Chondrocyte (in vitro differentiated cells): ENCODE results near the gene CCDC180. TPM values are rescaled to one million over a fixed set of nuclear protein-coding genes. Genes with fewer than 3 reads are reported as not detected.

ENCODE experiments used
- DNase-seq: peaks from one replicate; pipeline ENCODE4 v3.0.0; 2021; ENCODE audit warnings: mixed read lengths, low spot score
- H3K27ac Mint-ChIP-seq: one replicate; pipeline ENCODE4 v1.8.0; 2021; ENCODE audit warnings: mild to moderate bottlenecking, moderate library complexity, mixed read lengths; ENCODE audit not compliant: unreplicated experiment
- H3K27me3 Mint-ChIP-seq: 2 replicates; pipeline ENCODE4 v1.8.0; 2021; ENCODE audit warnings: low read depth, mixed read lengths
- H3K36me3 Mint-ChIP-seq: 2 replicates; pipeline ENCODE4 v1.8.0; 2021; ENCODE audit warnings: low read depth, mixed read lengths
- H3K4me1 Mint-ChIP-seq: 2 replicates; pipeline ENCODE4 v1.8.0; 2021; ENCODE audit warnings: low read depth, mild to moderate bottlenecking, mixed read lengths
- H3K4me3 Mint-ChIP-seq: one replicate; pipeline ENCODE4 v1.8.0; 2021; ENCODE audit warnings: mild to moderate bottlenecking, moderate library complexity, mixed read lengths; ENCODE audit not compliant: unreplicated experiment
- H3K9me3 Mint-ChIP-seq: 2 replicates; pipeline ENCODE4 v1.8.0; 2021; ENCODE audit warnings: low read depth, mixed read lengths
- total RNA-seq: library from RNA; stranded (reverse); gene quantifications from 3 replicates; pipeline ENCODE4 v1.2.1, GENCODE V29; 2021
- TF ChIP-seq, protein P1 (sequence below): fragments of 200-600 bp; sonication (generic); IDR thresholded peaks from 2 replicates; pipeline ENCODE4 v1.5.0; 2021; ENCODE audit warnings: antibody characterized with exemption, mild to moderate bottlenecking, moderate library complexity

CCDC180 gene
- total RNA-seq, 1 donor from 2014 or later: 5.1 TPM

DNA sequence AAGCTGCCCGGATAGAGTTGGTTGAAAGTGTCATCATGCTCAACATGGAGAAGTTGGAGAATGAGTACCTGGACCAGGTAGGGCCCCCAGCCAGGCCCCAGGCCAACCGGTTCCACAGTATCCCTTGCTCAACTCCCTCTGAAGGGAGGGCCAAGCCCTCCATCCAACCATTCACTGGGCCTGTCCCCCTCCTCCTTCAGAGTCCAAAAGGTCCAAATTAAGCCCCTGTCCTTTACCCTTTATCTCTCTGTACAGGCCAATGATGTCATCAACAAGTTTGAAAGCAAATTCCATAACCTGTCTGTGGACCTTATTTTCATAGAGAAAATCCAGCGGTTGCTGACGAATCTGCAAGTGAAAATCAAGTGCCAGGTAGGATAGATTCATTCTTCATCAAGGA is 47.2 kb downstream of the CCDC180 start:
- Mint-ChIP-seq H3K27me3 (no peaks in the 10 kb centered on the region), H3K9me3 (no peaks in the 10 kb centered on the region), H3K36me3 (peaks cover 14% of the 10 kb centered on the region), H3K27ac (no peak overlapping the region), H3K4me3 (no peak overlapping the region), H3K4me1 (no peaks in the 10 kb centered on the region)
- DNase-seq: no peak
- TF ChIP-seq, protein P1, sequence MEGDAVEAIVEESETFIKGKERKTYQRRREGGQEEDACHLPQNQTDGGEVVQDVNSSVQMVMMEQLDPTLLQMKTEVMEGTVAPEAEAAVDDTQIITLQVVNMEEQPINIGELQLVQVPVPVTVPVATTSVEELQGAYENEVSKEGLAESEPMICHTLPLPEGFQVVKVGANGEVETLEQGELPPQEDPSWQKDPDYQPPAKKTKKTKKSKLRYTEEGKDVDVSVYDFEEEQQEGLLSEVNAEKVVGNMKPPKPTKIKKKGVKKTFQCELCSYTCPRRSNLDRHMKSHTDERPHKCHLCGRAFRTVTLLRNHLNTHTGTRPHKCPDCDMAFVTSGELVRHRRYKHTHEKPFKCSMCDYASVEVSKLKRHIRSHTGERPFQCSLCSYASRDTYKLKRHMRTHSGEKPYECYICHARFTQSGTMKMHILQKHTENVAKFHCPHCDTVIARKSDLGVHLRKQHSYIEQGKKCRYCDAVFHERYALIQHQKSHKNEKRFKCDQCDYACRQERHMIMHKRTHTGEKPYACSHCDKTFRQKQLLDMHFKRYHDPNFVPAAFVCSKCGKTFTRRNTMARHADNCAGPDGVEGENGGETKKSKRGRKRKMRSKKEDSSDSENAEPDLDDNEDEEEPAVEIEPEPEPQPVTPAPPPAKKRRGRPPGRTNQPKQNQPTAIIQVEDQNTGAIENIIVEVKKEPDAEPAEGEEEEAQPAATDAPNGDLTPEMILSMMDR: no peak

DNA sequence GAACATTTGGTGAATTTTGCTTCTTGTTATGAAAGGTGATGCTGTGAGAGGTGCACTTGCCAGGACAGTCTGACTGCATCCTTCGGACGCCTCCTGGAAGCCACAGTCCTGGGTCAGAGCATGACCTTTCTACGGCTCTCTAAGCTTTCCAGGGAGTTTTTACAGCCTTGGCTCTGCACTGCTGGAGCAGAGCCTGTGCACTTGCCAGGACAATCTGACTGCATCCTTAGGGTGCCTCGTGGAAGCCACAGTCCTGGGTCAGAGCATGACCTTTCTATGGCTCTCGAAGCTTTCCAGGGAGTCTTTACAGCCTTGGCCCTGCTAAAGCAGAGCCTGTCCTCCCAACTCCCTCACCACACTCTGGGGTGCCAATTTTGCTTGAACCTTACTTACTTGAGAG is 49.6 kb downstream of the CCDC180 start:
- no peak overlapping the region for H3K4me3 Mint-ChIP-seq
- H3K27ac Mint-ChIP-seq: no peak overlapping the region

More for the DNA sequence above, 49.6 kb downstream of the CCDC180 start:
- Mint-ChIP-seq H3K36me3 (peaks cover 16% of the 10 kb centered on the region), H3K27me3 (no peaks in the 10 kb centered on the region), H3K9me3 (no peaks in the 10 kb centered on the region), H3K4me1 (no peaks in the 10 kb centered on the region)
- DNase-seq: no peak
- TF ChIP-seq, protein P1: no peak

Other genes starting within 250 kb of the CCDC180 start
- gene TDRD7, start 104.4 kb downstream of the CCDC180 start, total RNA-seq: 8.9 to 9.8 TPM (median 9.7 TPM) in 3 replicates
- gene TMOD1, start 194.0 kb downstream of the CCDC180 start, total RNA-seq: 0.17 to 1.3 TPM (median 1.3 TPM) in 3 replicates